Measurements from ENCODE around the gene ZBTB38. TPM values are rescaled to one million over a fixed set of nuclear protein-coding genes. Genes with fewer than 3 reads are reported as not detected.

ZBTB38 gene
- total RNA-seq, 1 donor from 2014 or later, result 116 TPM

DNA sequence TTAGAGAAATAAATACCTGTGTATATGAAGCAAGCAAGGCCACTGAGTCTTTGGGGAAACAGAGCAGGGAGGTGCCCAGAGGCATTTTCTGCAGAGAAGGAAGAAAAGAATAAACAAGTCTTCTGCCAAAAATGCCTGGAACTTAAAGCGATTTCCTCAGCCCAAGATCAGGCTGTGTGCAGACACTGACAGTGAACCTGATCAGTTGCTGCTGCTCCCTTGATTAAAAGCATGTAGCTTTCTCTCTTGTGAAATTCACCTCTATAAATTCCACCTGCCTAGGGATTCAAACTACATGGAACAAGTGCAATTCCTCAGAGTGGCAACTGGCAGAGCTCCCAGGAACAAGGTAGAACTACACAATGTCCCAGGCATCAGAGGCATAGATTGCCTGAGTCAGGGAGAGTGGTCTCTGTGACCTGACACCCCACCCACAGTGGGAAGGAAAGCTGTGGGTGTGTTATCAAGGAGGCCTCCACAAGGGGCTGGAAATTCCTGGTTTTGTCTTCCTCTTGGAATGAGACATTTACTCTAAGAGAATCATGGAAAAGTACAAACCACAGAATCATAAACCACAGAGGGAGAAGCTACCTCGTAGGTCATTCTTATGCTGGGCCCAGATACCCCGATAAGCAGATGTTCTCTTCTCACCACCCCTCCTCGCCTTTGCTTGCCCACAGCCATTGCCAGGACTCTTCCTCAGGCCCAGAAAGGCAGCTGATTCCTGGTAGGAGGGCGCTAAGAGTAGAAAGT lies 1.8 kb upstream of the ZBTB38 start:
- H3K27ac ChIP-seq (replicated peaks), result peak overlapping the region; percentile 93
- H3K4me1 ChIP-seq, result peaks cover 56% of the 10 kb centered on the region
- TF ChIP-seq, protein P1, sequence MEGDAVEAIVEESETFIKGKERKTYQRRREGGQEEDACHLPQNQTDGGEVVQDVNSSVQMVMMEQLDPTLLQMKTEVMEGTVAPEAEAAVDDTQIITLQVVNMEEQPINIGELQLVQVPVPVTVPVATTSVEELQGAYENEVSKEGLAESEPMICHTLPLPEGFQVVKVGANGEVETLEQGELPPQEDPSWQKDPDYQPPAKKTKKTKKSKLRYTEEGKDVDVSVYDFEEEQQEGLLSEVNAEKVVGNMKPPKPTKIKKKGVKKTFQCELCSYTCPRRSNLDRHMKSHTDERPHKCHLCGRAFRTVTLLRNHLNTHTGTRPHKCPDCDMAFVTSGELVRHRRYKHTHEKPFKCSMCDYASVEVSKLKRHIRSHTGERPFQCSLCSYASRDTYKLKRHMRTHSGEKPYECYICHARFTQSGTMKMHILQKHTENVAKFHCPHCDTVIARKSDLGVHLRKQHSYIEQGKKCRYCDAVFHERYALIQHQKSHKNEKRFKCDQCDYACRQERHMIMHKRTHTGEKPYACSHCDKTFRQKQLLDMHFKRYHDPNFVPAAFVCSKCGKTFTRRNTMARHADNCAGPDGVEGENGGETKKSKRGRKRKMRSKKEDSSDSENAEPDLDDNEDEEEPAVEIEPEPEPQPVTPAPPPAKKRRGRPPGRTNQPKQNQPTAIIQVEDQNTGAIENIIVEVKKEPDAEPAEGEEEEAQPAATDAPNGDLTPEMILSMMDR (IDR thresholded peaks at IDR 0.05; ENCODE audit: borderline replicate concordance), result no peak
- H3K9me3 ChIP-seq (replicated peaks), result peaks cover 13% of the 10 kb centered on the region
- H3K4me3 ChIP-seq, result no peak overlapping the region
- peaks cover 6% of the 10 kb centered on the region for H3K36me3 ChIP-seq
- H3K27me3 ChIP-seq (ENCODE audit: low read depth), result no peaks in the 10 kb centered on the region
- intact Hi-C loops (cut with micrococcal nuclease), result no loop called here
- DNase-seq, result peak; percentile 34

DNA sequence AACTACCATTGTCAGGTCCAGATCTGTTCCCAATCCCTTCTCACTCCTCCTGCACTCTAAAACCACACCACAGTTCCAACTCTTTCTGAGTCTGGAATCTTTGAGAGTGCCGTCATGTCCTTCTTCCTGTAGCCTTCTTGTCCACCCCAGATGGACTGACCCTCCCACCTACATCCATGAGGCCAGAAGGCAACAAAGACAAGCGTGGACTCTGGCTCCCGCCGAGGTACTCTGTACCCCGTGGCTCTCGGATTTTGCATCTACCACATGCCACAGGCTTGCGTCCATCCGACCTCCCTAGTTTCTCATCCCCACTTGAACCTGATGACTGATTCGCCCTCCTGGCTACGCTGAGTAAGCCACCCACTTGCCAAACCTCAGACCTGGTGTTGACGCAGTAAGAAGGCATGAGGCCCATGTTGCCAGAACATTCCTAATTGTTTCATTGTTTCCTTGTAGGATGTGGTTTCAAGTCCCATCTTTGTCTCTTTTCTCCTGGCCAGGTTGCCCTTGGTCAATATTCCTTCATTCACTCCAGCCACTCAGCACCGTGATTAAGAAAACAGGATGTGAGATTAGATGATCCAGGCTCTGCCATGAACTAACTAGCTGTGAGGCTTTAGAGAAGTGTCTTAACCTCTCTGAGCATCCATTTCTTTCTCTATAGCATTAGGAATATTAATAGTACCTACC lies 1.1 kb upstream of the ZBTB38 start:
- Histone ChIP-seq H3K27ac (replicated peaks) (peak overlapping the region; percentile 93), H3K36me3 (peaks cover 6% of the 10 kb centered on the region), H3K9me3 (replicated peaks) (peaks cover 13% of the 10 kb centered on the region), H3K4me1 (peaks cover 56% of the 10 kb centered on the region), H3K27me3 (ENCODE audit: low read depth) (no peaks in the 10 kb centered on the region), H3K4me3 (no peak overlapping the region)
- intact Hi-C loops (cut with micrococcal nuclease), result no loop called here
- TF ChIP-seq, protein P1 (IDR thresholded peaks at IDR 0.05; ENCODE audit: borderline replicate concordance), result no peak
- no peak for DNase-seq

DNA sequence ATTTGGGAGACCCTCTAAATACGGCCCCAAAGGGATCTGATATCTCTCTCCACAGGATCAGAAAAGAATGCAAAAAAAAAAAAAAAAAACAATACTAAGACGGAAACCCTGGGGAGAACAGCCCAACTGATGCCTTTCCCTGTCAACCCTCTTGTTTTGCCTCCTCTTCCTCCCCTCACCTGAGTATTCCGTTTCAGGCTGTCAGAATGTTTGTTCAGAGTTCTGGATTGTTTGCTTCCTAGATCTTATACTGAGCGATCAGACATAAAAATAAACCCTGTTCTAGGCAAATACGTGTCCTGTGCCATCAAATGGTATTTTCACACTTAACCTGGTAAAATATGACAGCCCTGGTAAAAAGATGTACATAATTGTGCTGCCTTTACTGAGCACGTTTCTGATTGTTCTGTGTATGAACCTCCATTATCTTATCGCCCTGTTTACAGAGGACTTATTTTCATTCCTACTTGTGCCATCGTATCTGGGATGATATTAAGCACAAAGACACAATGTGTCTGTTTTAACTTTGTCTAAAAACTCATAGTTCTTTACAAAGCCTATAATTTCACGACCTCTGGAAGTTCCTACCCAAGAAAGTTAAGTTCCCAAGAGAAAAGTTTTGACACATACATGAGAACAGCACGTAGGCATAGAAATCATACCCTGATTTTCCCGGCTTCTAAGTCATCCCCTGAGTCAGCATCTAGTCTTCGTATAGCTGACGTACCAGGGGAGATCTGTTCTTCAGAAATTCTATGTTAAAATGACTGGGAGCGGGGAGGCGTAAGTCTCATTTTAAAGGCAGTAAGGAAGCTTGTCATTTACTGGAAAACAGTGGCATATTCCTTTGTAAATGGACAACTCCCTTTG lies 856 bp downstream of the ZBTB38 start:
- Histone ChIP-seq H3K4me3 (peak overlapping the region; percentile 59), H3K36me3 (peaks cover 14% of the 10 kb centered on the region), H3K27me3 (ENCODE audit: low read depth) (no peaks in the 10 kb centered on the region), H3K9me3 (replicated peaks) (peaks cover under 1% of the 10 kb centered on the region), H3K27ac (replicated peaks) (peak overlapping the region; percentile 93), H3K4me1 (peaks cover 62% of the 10 kb centered on the region)
- DNase-seq, result no peak
- TF ChIP-seq, protein P1 (IDR thresholded peaks at IDR 0.05; ENCODE audit: borderline replicate concordance), result no peak
- intact Hi-C loops (cut with micrococcal nuclease), result no loop called here

DNA sequence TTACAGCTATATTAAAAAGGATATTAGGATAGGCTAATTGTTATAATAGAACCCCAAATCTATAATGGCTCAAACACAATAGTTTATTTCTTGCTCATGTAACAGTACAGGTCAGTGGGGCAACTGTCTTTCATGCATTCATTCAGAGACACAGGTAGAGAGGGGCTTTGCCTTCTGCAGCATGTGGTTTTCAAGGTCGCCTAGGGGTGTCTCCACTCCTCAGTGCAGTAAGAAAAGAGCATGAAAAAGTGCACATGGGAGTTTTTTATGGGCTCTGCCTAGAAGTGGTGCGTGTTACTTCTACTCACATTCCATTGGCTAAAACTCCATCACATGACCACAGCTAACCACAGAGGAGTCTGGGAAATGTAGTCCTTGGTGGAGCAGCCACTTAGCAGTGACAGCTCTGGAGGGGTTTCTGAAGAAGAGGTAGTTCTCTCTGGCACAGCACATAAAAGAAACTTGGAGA lies 1.8 kb downstream of the ZBTB38 start:
- Histone ChIP-seq H3K36me3 (peaks cover 16% of the 10 kb centered on the region), H3K4me3 (peak overlapping the region; percentile 59), H3K27ac (replicated peaks) (peak overlapping the region; percentile 93), H3K27me3 (ENCODE audit: low read depth) (no peaks in the 10 kb centered on the region), H3K9me3 (replicated peaks) (no peaks in the 10 kb centered on the region), H3K4me1 (peaks cover 62% of the 10 kb centered on the region)
- no peak for DNase-seq
- intact Hi-C loops (cut with micrococcal nuclease), result no loop called here
- TF ChIP-seq, protein P1 (IDR thresholded peaks at IDR 0.05; ENCODE audit: borderline replicate concordance), result peak; percentile 46

DNA sequence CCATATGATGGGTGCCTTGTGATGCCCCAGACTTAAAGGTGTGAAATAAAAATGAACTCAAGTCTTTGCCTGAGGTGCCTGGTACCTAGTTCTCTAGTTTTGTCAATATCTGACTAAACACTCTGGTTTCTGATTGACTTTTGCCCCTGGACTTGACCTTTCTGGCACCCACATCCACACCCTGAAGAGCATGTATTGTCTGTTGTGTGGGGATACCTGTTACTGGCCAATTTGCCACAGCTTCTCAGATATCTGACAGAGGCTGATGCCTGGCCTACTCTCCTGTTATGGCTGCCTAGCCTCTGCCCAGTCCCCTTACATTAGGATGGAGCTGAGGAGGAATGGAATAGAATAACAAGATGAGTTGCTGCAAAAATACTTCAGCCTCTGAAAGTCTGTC lies 3.6 kb downstream of the ZBTB38 start:
- H3K27me3 ChIP-seq (ENCODE audit: low read depth), result no peaks in the 10 kb centered on the region
- no peak overlapping the region for H3K4me3 ChIP-seq
- H3K9me3 ChIP-seq (replicated peaks), result no peaks in the 10 kb centered on the region
- intact Hi-C loops (cut with micrococcal nuclease), result no loop called here
- TF ChIP-seq, protein P1 (IDR thresholded peaks at IDR 0.05; ENCODE audit: borderline replicate concordance), result no peak
- no peak overlapping the region for H3K27ac ChIP-seq (replicated peaks)
- H3K4me1 ChIP-seq, result peaks cover 60% of the 10 kb centered on the region
- H3K36me3 ChIP-seq, result peaks cover 25% of the 10 kb centered on the region
- DNase-seq, result no peak

Measured in left ventricle myocardium inferior (tissue), 1 donor.